H1 (cell line): ENCODE results near the gene TFCP2L1. TPM values are rescaled to one million over a fixed set of nuclear protein-coding genes. Genes with fewer than 3 reads are reported as not detected.

Experiments used
- ATF2 ChIP-seq: IDR thresholded peaks from 2 replicates; pipeline ENCODE4 v1.6.1; 2012; ENCODE audit warnings: low read length, inconsistent platforms
- CHD7 ChIP-seq: fragments of 300-600 bp; sonication (generic); IDR thresholded peaks from 2 replicates; pipeline ENCODE4 v1.7.1; 2012; ENCODE audit warnings: low read length, moderate library complexity, mild to moderate bottlenecking, inconsistent platforms; ENCODE audit not compliant: insufficient replicate concordance
- HDAC6 ChIP-seq: IDR thresholded peaks from one replicate; pipeline ENCODE4 v1.7.1; 2012; ENCODE audit warnings: low read depth, mild to moderate bottlenecking, inconsistent platforms, low read length, moderate library complexity
- KDM5A ChIP-seq: fragments of 200-600 bp; IDR thresholded peaks from 2 replicates; pipeline ENCODE4 v1.7.1; 2012; ENCODE audit warnings: mild to moderate bottlenecking, low read length, inconsistent platforms, mixed read lengths
- RBBP5 ChIP-seq: IDR thresholded peaks from 2 replicates; pipeline ENCODE4 v1.7.1; 2012; ENCODE audit warnings: low read depth, mild to moderate bottlenecking, inconsistent platforms, low read length, moderate library complexity, borderline replicate concordance
- RNF2 ChIP-seq: fragments of 200-900, 300-1000 bp; sonication (generic); IDR thresholded peaks from 2 replicates; pipeline ENCODE4 v1.7.1; 2016; ENCODE audit warnings: borderline replicate concordance, low read depth, mild to moderate bottlenecking, antibody characterized with exemption, low read length; ENCODE audit not compliant: poor library complexity, severe bottlenecking; ENCODE audit errors: missing control alignments
- polyA plus RNA-seq, 7 experiments: library from polyadenylated mRNA; depleted of rRNA in 3 of 7; stranded (reverse) in 5 of 7; unstranded in 2 of 7; fragments of >200 nt in 5 of 7; fragments of 200-250 nt in 2 of 7; gene quantifications; 1 replicate in 5 of 7; 2 replicates in 1 of 7; 4 replicates in 1 of 7; pipeline versions ENCODE4 v1.2.1 to v1.2.3, GENCODE V29; 2011 to 2013; ENCODE audit warnings: missing spikeins in 2 of 7, mixed read lengths in 2 of 7
- total RNA-seq: library from RNA; stranded (reverse); fragmentation: NEBNext Ultra II Directional; extraction: Animal tissue kit (Norgen Biotek cat#: 25700); gene quantifications from 2 replicates; pipeline ENCODE4 v1.2.1, GENCODE V29; 2021

TFCP2L1 gene
- total and polyA plus RNA-seq, 2 of the 8 experiments (the other 6 are each of a cell fraction or from before 2014, with no cell fraction given), result 1.5 to 3.8 TPM

GRCh38 chr2:121293450-121294325, 8.7 kb upstream of the TFCP2L1 start (continued):
- TF ChIP-seq CHD7 (no peak), RNF2 (no peak), ATF2 (no peak), KDM5A (no peak), RBBP5 (no peak), HDAC6 (no peak)
